Suprapubic skin (tissue), 4 donors: ENCODE results near the gene ALCAM. TPM values are rescaled to one million over a fixed set of nuclear protein-coding genes. Genes with fewer than 3 reads are reported as not detected.

Experiments
- DNase-seq, 2 donors: peaks; one replicate each; pipeline ENCODE4 v3.0.0-alpha.2; 2019; ENCODE audit warnings: low spot score in 2 of 2
- H3K27ac ChIP-seq: fragments of 200-600 bp; sonication (generic); one replicate; pipeline ENCODE4 v1.5.1; 2019
- H3K27me3 ChIP-seq: fragments of 200-600 bp; sonication (generic); one replicate; pipeline ENCODE4 v1.5.1; 2019
- H3K36me3 ChIP-seq: fragments of 200-600 bp; sonication (generic); one replicate; pipeline ENCODE4 v1.5.1; 2019
- H3K4me1 ChIP-seq: fragments of 200-600 bp; sonication (generic); one replicate; pipeline ENCODE4 v1.5.1; 2019
- H3K4me3 ChIP-seq: fragments of 200-600 bp; sonication (generic); one replicate; pipeline ENCODE4 v1.5.1; 2019; ENCODE audit warnings: mild to moderate bottlenecking
- H3K9me3 ChIP-seq: fragments of 200-600 bp; sonication (generic); one replicate; pipeline ENCODE4 v1.5.1; 2019
- CTCF ChIP-seq, 2 donors: fragments of 200-600 bp in 1 of 2; fragments of 450-650 bp in 1 of 2; sonication (generic) in 1 of 2; IDR thresholded peaks; one replicate each; pipeline ENCODE4 v1.5.1; 2016 to 2019; ENCODE audit warnings: antibody characterized with exemption in 2 of 2, mild to moderate bottlenecking in 1 of 2, moderate library complexity in 1 of 2
- EP300 ChIP-seq: sonication (generic); formaldehyde crosslinking; IDR thresholded peaks from one replicate; pipeline ENCODE4 v1.6.1; 2017; ENCODE audit warnings: antibody characterized with exemption
- POLR2A ChIP-seq, 2 donors: fragments of 450-650 bp; IDR thresholded peaks; one replicate each; pipeline ENCODE4 v1.6.1; 2017; ENCODE audit warnings: antibody characterized with exemption in 2 of 2, mild to moderate bottlenecking in 2 of 2, moderate library complexity in 2 of 2
- POLR2AphosphoS5 ChIP-seq, 3 donors: sonication (generic); formaldehyde crosslinking; IDR thresholded peaks; one replicate each; pipeline ENCODE4 v1.6.1; 2017; ENCODE audit warnings: antibody characterized with exemption in 3 of 3
- WGBS: methylation state at CpG from one replicate; pipeline ENCODE4 v1.1.5; 2018; 5-methylcytosine and 5-hydroxymethylcytosine counted together
- total RNA-seq, 4 donors: library from RNA; depleted of rRNA; stranded (reverse); fragments of >200 nt; gene quantifications; one replicate each; pipeline ENCODE4 v1.1.0, GENCODE V29; 2016

The ALCAM gene
- total RNA-seq, 4 donors from 2014 or later, result 27.6 to 65.5 (median 42.1) TPM

GRCh38 chr3:105532251-105532650, 165.5 kb downstream of the ALCAM start:
- no peak overlapping the region for H3K27ac ChIP-seq
- WGBS, result 95% methylated on average over 2 of the region's 2 CpGs
- no peaks in the 10 kb centered on the region for H3K36me3 ChIP-seq
- no peaks in the 10 kb centered on the region for H3K4me1 ChIP-seq
- no peaks in the 10 kb centered on the region for H3K27me3 ChIP-seq
- no peak for DNase-seq
- H3K4me3 ChIP-seq, result no peak overlapping the region
- no peaks in the 10 kb centered on the region for H3K9me3 ChIP-seq
- TF ChIP-seq EP300, result no peak
- TF ChIP-seq POLR2AphosphoS5 (IDR thresholded peaks at IDR 0.05), result no peak
- TF ChIP-seq CTCF (IDR thresholded peaks at IDR 0.05), result no peak
- TF ChIP-seq POLR2A (IDR thresholded peaks at IDR 0.05), result no peak

- Histone ChIP-seq H3K36me3 (no peaks in the 10 kb centered on the region), H3K4me1 (no peaks in the 10 kb centered on the region), H3K27me3 (no peaks in the 10 kb centered on the region), H3K27ac (no peak overlapping the region), H3K4me3 (no peak overlapping the region), H3K9me3 (no peaks in the 10 kb centered on the region)
- no peak for DNase-seq
- TF ChIP-seq EP300, result no peak
- no peak for TF ChIP-seq POLR2AphosphoS5 (IDR thresholded peaks at IDR 0.05)
- TF ChIP-seq POLR2A (IDR thresholded peaks at IDR 0.05), result no peak
- no peak for TF ChIP-seq CTCF (IDR thresholded peaks at IDR 0.05)
- 89% methylated on average over 3 of the region's 3 CpGs for WGBS
Observed at GRCh38 chr3:105533960-105534359, 167.3 kb downstream of the ALCAM start.

GRCh38 chr3:105534491-105534890, 167.8 kb downstream of the ALCAM start:
- Histone ChIP-seq H3K27ac (no peak overlapping the region), H3K9me3 (no peaks in the 10 kb centered on the region), H3K27me3 (no peaks in the 10 kb centered on the region), H3K4me1 (no peaks in the 10 kb centered on the region), H3K36me3 (no peaks in the 10 kb centered on the region), H3K4me3 (no peak overlapping the region)
- TF ChIP-seq POLR2A (IDR thresholded peaks at IDR 0.05) (no peak), EP300 (no peak), POLR2AphosphoS5 (IDR thresholded peaks at IDR 0.05) (no peak), CTCF (IDR thresholded peaks at IDR 0.05) (no peak)
- no peak for DNase-seq
- 89% methylated on average over 5 of the region's 5 CpGs for WGBS

- Histone ChIP-seq H3K9me3 (no peaks in the 10 kb centered on the region), H3K36me3 (peaks cover 11% of the 10 kb centered on the region), H3K27ac (no peak overlapping the region), H3K4me1 (no peaks in the 10 kb centered on the region), H3K4me3 (no peak overlapping the region), H3K27me3 (no peaks in the 10 kb centered on the region)
- WGBS, result 72% methylated on average over 1 of the region's 1 CpG
- DNase-seq, result no peak
- no peak for TF ChIP-seq POLR2A (IDR thresholded peaks at IDR 0.05)
- TF ChIP-seq EP300, result no peak
- TF ChIP-seq POLR2AphosphoS5 (IDR thresholded peaks at IDR 0.05), result no peak
Observed at GRCh38 chr3:105537371-105538080, 170.8 kb downstream of the ALCAM start.

GRCh38 chr3:105538483-105538882, 171.8 kb downstream of the ALCAM start:
- TF ChIP-seq EP300, result no peak
- TF ChIP-seq POLR2A (IDR thresholded peaks at IDR 0.05), result no peak
- no peak for TF ChIP-seq CTCF (IDR thresholded peaks at IDR 0.05)
- TF ChIP-seq POLR2AphosphoS5 (IDR thresholded peaks at IDR 0.05), result no peak

More at GRCh38 chr3:105538483-105538882, 171.8 kb downstream of the ALCAM start:
- Histone ChIP-seq H3K36me3 (peaks cover 16% of the 10 kb centered on the region), H3K27me3 (no peaks in the 10 kb centered on the region), H3K4me1 (no peaks in the 10 kb centered on the region), H3K9me3 (no peaks in the 10 kb centered on the region), H3K4me3 (no peak overlapping the region), H3K27ac (no peak overlapping the region)
- DNase-seq, result no peak
- WGBS, result 86% methylated on average over 5 of the region's 5 CpGs
